Body of pancreas (tissue), 4 donors: ENCODE measurements around the gene HOXC4.
"Not testable (repeated sequence)": the region's sequence is repeated elsewhere in the genome, so short reads cannot be mapped to it uniquely, and the experiment has no call there.

Experiments
- POLR2A ChIP-seq, 3 donors: fragments of 450-650 bp; IDR thresholded peaks; one replicate each; pipeline ENCODE4 v1.6.1; 2016; ENCODE audit warnings: antibody characterized with exemption in 3 of 3, mild to moderate bottlenecking in 2 of 3
- TF ChIP-seq, protein P1 (sequence below), 7 experiments: fragments of 450-650 bp in 4 of 7; fragments of 200-600 bp in 3 of 7; sonication (generic) in 3 of 7; IDR thresholded peaks; one replicate each; pipeline ENCODE4 v1.5.1; 2016 to 2019; ENCODE audit warnings: antibody characterized with exemption in 7 of 7

DNA sequence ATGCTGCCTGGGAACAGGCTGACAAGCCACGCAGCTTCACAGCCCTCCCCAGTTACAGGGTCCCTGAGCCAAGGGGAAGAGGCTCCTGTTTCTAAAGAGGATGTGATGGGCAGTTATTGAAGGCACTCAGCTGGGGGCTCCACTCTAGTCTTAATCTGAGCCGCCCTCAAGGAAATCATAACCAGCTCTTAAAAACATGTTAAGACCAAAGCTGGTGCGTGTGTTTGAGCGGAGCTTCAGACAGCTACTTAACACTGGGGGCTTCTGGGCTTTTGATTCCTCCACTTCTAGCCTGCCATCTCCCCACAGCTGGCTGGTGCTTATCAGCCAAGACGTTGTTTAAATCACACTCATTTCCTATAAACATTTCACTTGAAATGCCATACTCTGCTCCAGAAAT is 42.3 kb downstream of the HOXC4 start:
- TF ChIP-seq, protein P1, sequence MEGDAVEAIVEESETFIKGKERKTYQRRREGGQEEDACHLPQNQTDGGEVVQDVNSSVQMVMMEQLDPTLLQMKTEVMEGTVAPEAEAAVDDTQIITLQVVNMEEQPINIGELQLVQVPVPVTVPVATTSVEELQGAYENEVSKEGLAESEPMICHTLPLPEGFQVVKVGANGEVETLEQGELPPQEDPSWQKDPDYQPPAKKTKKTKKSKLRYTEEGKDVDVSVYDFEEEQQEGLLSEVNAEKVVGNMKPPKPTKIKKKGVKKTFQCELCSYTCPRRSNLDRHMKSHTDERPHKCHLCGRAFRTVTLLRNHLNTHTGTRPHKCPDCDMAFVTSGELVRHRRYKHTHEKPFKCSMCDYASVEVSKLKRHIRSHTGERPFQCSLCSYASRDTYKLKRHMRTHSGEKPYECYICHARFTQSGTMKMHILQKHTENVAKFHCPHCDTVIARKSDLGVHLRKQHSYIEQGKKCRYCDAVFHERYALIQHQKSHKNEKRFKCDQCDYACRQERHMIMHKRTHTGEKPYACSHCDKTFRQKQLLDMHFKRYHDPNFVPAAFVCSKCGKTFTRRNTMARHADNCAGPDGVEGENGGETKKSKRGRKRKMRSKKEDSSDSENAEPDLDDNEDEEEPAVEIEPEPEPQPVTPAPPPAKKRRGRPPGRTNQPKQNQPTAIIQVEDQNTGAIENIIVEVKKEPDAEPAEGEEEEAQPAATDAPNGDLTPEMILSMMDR (IDR thresholded peaks at IDR 0.05), result not testable (repeated sequence)
- not testable (repeated sequence) for TF ChIP-seq POLR2A (IDR thresholded peaks at IDR 0.05)
